Vagina (tissue), 2 donors: ENCODE measurements around the gene VNN1.
"Not testable (repeated sequence)": the region's sequence is repeated elsewhere in the genome, so short reads cannot be mapped to it uniquely, and the experiment has no call there.

Experiments
- POLR2A ChIP-seq, 2 donors: fragments of 450-650 bp; IDR thresholded peaks; one replicate each; pipeline ENCODE4 v1.6.1; 2017; ENCODE audit warnings: antibody characterized with exemption in 2 of 2, mild to moderate bottlenecking in 2 of 2, moderate library complexity in 2 of 2
- POLR2AphosphoS5 ChIP-seq, 2 donors: sonication (generic); formaldehyde crosslinking; IDR thresholded peaks; one replicate each; pipeline ENCODE4 v1.9.0; 2017; ENCODE audit warnings: antibody characterized with exemption in 2 of 2, mild to moderate bottlenecking in 2 of 2, low read depth in 1 of 2; ENCODE audit not compliant: insufficient read depth in 1 of 2
- TF ChIP-seq, protein P1 (sequence below), 3 experiments: fragments of 450-650 bp in 2 of 3; fragments of 200-600 bp in 1 of 3; sonication (generic) in 1 of 3; IDR thresholded peaks; one replicate each; pipeline ENCODE4 v1.5.1; 2017 to 2019; ENCODE audit warnings: antibody characterized with exemption in 3 of 3, mild to moderate bottlenecking in 2 of 3, moderate library complexity in 2 of 3

GRCh38 chr6:132679094-132679493 is 34.8 kb downstream of the VNN1 start:
- not testable (repeated sequence) for TF ChIP-seq POLR2A (IDR thresholded peaks at IDR 0.05); POLR2AphosphoS5 (IDR thresholded peaks at IDR 0.05; ENCODE audit: insufficient read depth in 1 of 2, low read depth in 1 of 2)
- TF ChIP-seq, protein P1, sequence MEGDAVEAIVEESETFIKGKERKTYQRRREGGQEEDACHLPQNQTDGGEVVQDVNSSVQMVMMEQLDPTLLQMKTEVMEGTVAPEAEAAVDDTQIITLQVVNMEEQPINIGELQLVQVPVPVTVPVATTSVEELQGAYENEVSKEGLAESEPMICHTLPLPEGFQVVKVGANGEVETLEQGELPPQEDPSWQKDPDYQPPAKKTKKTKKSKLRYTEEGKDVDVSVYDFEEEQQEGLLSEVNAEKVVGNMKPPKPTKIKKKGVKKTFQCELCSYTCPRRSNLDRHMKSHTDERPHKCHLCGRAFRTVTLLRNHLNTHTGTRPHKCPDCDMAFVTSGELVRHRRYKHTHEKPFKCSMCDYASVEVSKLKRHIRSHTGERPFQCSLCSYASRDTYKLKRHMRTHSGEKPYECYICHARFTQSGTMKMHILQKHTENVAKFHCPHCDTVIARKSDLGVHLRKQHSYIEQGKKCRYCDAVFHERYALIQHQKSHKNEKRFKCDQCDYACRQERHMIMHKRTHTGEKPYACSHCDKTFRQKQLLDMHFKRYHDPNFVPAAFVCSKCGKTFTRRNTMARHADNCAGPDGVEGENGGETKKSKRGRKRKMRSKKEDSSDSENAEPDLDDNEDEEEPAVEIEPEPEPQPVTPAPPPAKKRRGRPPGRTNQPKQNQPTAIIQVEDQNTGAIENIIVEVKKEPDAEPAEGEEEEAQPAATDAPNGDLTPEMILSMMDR (IDR thresholded peaks at IDR 0.05) = not testable (repeated sequence)
